T-helper 9 cell (primary cell): ENCODE data around the gene BRSK2.

ENCODE experiments used
- DNase-seq: peaks from one replicate; pipeline ENCODE4 v3.0.0-alpha.2; 2020

BRSK2 gene

GRCh38 chr11:1454576-1454975, 64.8 kb downstream of the BRSK2 start:
- DNase-seq = no peak

GRCh38 chr11:1455032-1455762, 65.5 kb downstream of the BRSK2 start:
- no peak for DNase-seq

- no peak for DNase-seq
These were observed 66.0 kb downstream of the BRSK2 start for GRCh38 chr11:1455763-1456060.

GRCh38 chr11:1456176-1456575, 66.4 kb downstream of the BRSK2 start:
- no peak for DNase-seq

- no peak for DNase-seq
These were observed 67.0 kb downstream of the BRSK2 start for GRCh38 chr11:1456596-1457325.

- no peak for DNase-seq
These were observed 67.6 kb downstream of the BRSK2 start for GRCh38 chr11:1457326-1457680.

GRCh38 chr11:1457856-1458255, 68.1 kb downstream of the BRSK2 start:
- no peak for DNase-seq

- no peak for DNase-seq
These were observed 68.8 kb downstream of the BRSK2 start for GRCh38 chr11:1458340-1459218.

- DNase-seq = no peak
These were observed 69.5 kb downstream of the BRSK2 start for GRCh38 chr11:1459219-1459575.

GRCh38 chr11:1459764-1460395, 70.1 kb downstream of the BRSK2 start:
- no peak for DNase-seq

GRCh38 chr11:1460396-1460985, 70.8 kb downstream of the BRSK2 start:
- DNase-seq = no peak

- no peak for DNase-seq
These were observed 71.5 kb downstream of the BRSK2 start for GRCh38 chr11:1460986-1461825.

- no peak for DNase-seq
These were observed 72.3 kb downstream of the BRSK2 start for GRCh38 chr11:1461826-1462697.

GRCh38 chr11:1462698-1462975, 72.9 kb downstream of the BRSK2 start:
- no peak for DNase-seq

GRCh38 chr11:1463056-1463455, 73.3 kb downstream of the BRSK2 start:
- DNase-seq = no peak

- DNase-seq = no peak
These were observed 77.0 kb downstream of the BRSK2 start for GRCh38 chr11:1466784-1467183.

- no peak for DNase-seq
These were observed 77.5 kb downstream of the BRSK2 start for GRCh38 chr11:1467270-1467669.

- no peak for DNase-seq
These were observed 78.3 kb downstream of the BRSK2 start for GRCh38 chr11:1468002-1468401.

GRCh38 chr11:1468473-1469066, 78.8 kb downstream of the BRSK2 start:
- DNase-seq = no peak

- DNase-seq = no peak
These were observed 79.7 kb downstream of the BRSK2 start for GRCh38 chr11:1469287-1469910.
